HCT116 (cell line): Measurements from ENCODE around the gene KPNA4. TPM values are rescaled to one million over a fixed set of nuclear protein-coding genes. Genes with fewer than 3 reads are reported as not detected.
"Not testable (repeated sequence)": the region's sequence is repeated elsewhere in the genome, so short reads cannot be mapped to it uniquely, and the experiment has no call there.

Source experiments
- ATAC-seq: fragments of 200-7000 bp; cut with Tn5 transposase; 2 replicates; pipeline ENCODE4 v1.9.1; 2020; ENCODE audit warnings: mild to moderate bottlenecking, moderate library complexity
- BruUV-seq: library from RNA; stranded (reverse); fragments of 400-500 nt; replicated peaks from 2 replicates; lab custom pipeline; 2021; lab: Mats Ljungman, UMichigan
- CTCF ChIA-PET: fragments of 300-600 bp; sonication (Branson Sonifier 250); formaldehyde crosslinking; loops from one replicate; lab custom pipeline; 2021; ENCODE audit warnings: antibody characterized with exemption; lab: Charles Lee
- POLR2A ChIA-PET: fragments of 300-600, 350-600 bp; sonication (Branson Sonifier 250); formaldehyde crosslinking; loops from one replicate; lab custom pipeline; 2021; ENCODE audit warnings: antibody characterized with exemption; lab: Charles Lee
- RAD21 ChIA-PET, 2 experiments: fragments of 300-600 bp; sonication (Branson Sonifier 250); formaldehyde crosslinking; loops; one replicate each; lab custom pipeline; 2023; ENCODE audit warnings: low total read pairs in 2 of 2; ENCODE audit not compliant: uncharacterized antibody in 2 of 2, unreplicated experiment in 2 of 2, low non-redundant PET in 1 of 2; lab: Charles Lee
- DNase-seq: peaks from one replicate; pipeline ENCODE4 v3.0.0-alpha.2; 2010; ENCODE audit warnings: low read depth, low spot score
- H2AFZ ChIP-seq: fragments of 200-600 bp; shearing (Covaris generic), sonication (generic); 2 replicates; pipeline ENCODE4 v1.6.1; 2017; ENCODE audit warnings: low read depth, mixed run types, mixed read lengths, antibody characterized with exemption, low read length; ENCODE audit not compliant: poor library complexity, severe bottlenecking
- H3K27ac ChIP-seq: 2 replicates; pipeline ENCODE4 v1.5.1; 2012; ENCODE audit warnings: low read depth, low read length
- H3K27me3 ChIP-seq: fragments of 200-600 bp; sonication (generic); 2 replicates; pipeline ENCODE4 v1.6.1; 2016; ENCODE audit warnings: mixed run types, low read length, mixed read lengths; ENCODE audit not compliant: insufficient read depth
- H3K36me3 ChIP-seq, 2 experiments: fragments of 200-500 bp in 1 of 2; fragments of 200-600 bp in 1 of 2; sonication (Bioruptor generic) in 1 of 2; sonication (generic) in 1 of 2; 2 replicates each; pipeline versions ENCODE4 v1.5.1 to v1.6.1; 2014 to 2016; ENCODE audit warnings: low read length in 2 of 2, inconsistent platforms in 1 of 2, mixed read lengths in 1 of 2, mixed run types in 1 of 2; ENCODE audit not compliant: insufficient read depth in 2 of 2, control insufficient read depth in 1 of 2
- H3K4me1 ChIP-seq, 2 experiments: fragments of 200-600 bp in 1 of 2; sonication (generic) in 1 of 2; 2 replicates each; pipeline versions ENCODE4 v1.5.1 to v1.6.1; 2012 to 2017; ENCODE audit warnings: low read length in 2 of 2, inconsistent platforms in 1 of 2, mild to moderate bottlenecking in 1 of 2, mixed read lengths in 1 of 2, mixed run types in 1 of 2, moderate library complexity in 1 of 2; ENCODE audit not compliant: insufficient read depth in 2 of 2, control insufficient read depth in 1 of 2
- H3K4me2 ChIP-seq: fragments of 200-600 bp; sonication (generic); 2 replicates; pipeline ENCODE4 v1.6.1; 2017; ENCODE audit warnings: mixed run types, low read length, mixed read lengths
- H3K4me3 ChIP-seq, 2 experiments: fragments of 200-600 bp in 1 of 2; sonication (generic) in 1 of 2; replicated peaks in 1 of 2; 2 replicates each; pipeline ENCODE4 v1.5.1; 2011 to 2016; ENCODE audit warnings: low read length in 2 of 2, control low read depth in 1 of 2, low read depth in 1 of 2, mild to moderate bottlenecking in 1 of 2, mixed read lengths in 1 of 2, mixed run types in 1 of 2
- H3K79me2 ChIP-seq: fragments of 200-600 bp; sonication (generic); 2 replicates; pipeline ENCODE4 v1.6.1; 2017; ENCODE audit warnings: mild to moderate bottlenecking, mixed run types, low read length, moderate library complexity, mixed read lengths; ENCODE audit not compliant: insufficient read depth
- H3K9ac ChIP-seq: fragments of 200-600 bp; sonication (generic); 2 replicates; pipeline ENCODE4 v1.6.1; 2016; ENCODE audit warnings: low read length, mixed read lengths
- H3K9me2 ChIP-seq: fragments of 200-600 bp; sonication (generic), shearing (Covaris generic); 2 replicates; pipeline ENCODE4 v1.6.1; 2017; ENCODE audit warnings: mixed run types, mild to moderate bottlenecking, moderate library complexity; ENCODE audit not compliant: insufficient read depth
- H3K9me3 ChIP-seq, 2 experiments: fragments of 200-500 bp in 1 of 2; fragments of 200-600 bp in 1 of 2; sonication (Bioruptor generic) in 1 of 2; sonication (generic) in 1 of 2; 2 replicates each; pipeline ENCODE4 v1.6.1; 2014 to 2017; ENCODE audit warnings: low read length in 2 of 2, mixed read lengths in 2 of 2, inconsistent platforms in 1 of 2, low read depth in 1 of 2, mild to moderate bottlenecking in 1 of 2, mixed run types in 1 of 2, moderate library complexity in 1 of 2; ENCODE audit not compliant: control insufficient read depth in 1 of 2, insufficient read depth in 1 of 2
- H4K20me1 ChIP-seq: fragments of 200-600 bp; sonication (generic), shearing (Covaris generic); 2 replicates; pipeline ENCODE4 v1.6.1; 2017; ENCODE audit warnings: mixed run types, mild to moderate bottlenecking, moderate library complexity; ENCODE audit not compliant: insufficient read depth
- CEBPB ChIP-seq: IDR thresholded peaks from 2 replicates; pipeline ENCODE4 v1.6.1; 2012; ENCODE audit warnings: low read depth
- CTCF ChIP-seq, 3 experiments: fragments of 200-600 bp in 1 of 3; sonication (generic) in 1 of 3; IDR thresholded peaks in 2 of 3; conservative IDR thresholded peaks in 1 of 3; 2 replicates each; pipeline ENCODE4 v1.5.1; 2012 to 2017; ENCODE audit warnings: low read depth in 2 of 3, low read length in 2 of 3, antibody characterized with exemption in 1 of 3, borderline replicate concordance in 1 of 3, control low read depth in 1 of 3, mild to moderate bottlenecking in 1 of 3, mixed read lengths in 1 of 3, mixed run types in 1 of 3, moderate library complexity in 1 of 3; ENCODE audit not compliant: insufficient read depth in 1 of 3
- ELF1 ChIP-seq: IDR thresholded peaks from 2 replicates; pipeline ENCODE4 v1.6.1; 2012; ENCODE audit warnings: low read depth, borderline replicate concordance
- FOSL1 ChIP-seq: IDR thresholded peaks from 2 replicates; pipeline ENCODE4 v1.6.1; 2012; ENCODE audit warnings: low read depth
- SRF ChIP-seq: IDR thresholded peaks from 2 replicates; pipeline ENCODE4 v1.6.1; 2012; ENCODE audit warnings: low read depth
- TCF7L2 ChIP-seq: IDR thresholded peaks from 2 replicates; pipeline ENCODE4 v1.7.0; 2011; ENCODE audit warnings: borderline replicate concordance, inconsistent platforms; ENCODE audit not compliant: insufficient read depth, insufficient read length; ENCODE audit errors: extremely low read depth
- YY1 ChIP-seq: IDR thresholded peaks from 2 replicates; pipeline ENCODE4 v1.6.1; 2011; ENCODE audit warnings: low read length, low read depth, moderate library complexity, mild to moderate bottlenecking; ENCODE audit not compliant: insufficient replicate concordance; ENCODE audit errors: extremely low read depth
- ZBTB33 ChIP-seq: IDR thresholded peaks from 2 replicates; pipeline ENCODE4 v1.6.1; 2011; ENCODE audit warnings: mild to moderate bottlenecking, low read length, moderate library complexity; ENCODE audit not compliant: insufficient replicate concordance; ENCODE audit errors: extremely low read depth
- intact Hi-C: fragments of 100-400 bp; cut with micrococcal nuclease; formaldehyde crosslinking; loops from 2 replicates; pipeline ENCODE4 v1.10.0; 2022
- total RNA-seq: library from RNA; stranded (reverse); gene quantifications from one replicate; pipeline ENCODE4 v1.2.1, GENCODE V29; 2021; ENCODE audit not compliant: unreplicated experiment

The KPNA4 gene
- total RNA-seq, 1 experiment from 2014 or later: 43.1 TPM

DNA sequence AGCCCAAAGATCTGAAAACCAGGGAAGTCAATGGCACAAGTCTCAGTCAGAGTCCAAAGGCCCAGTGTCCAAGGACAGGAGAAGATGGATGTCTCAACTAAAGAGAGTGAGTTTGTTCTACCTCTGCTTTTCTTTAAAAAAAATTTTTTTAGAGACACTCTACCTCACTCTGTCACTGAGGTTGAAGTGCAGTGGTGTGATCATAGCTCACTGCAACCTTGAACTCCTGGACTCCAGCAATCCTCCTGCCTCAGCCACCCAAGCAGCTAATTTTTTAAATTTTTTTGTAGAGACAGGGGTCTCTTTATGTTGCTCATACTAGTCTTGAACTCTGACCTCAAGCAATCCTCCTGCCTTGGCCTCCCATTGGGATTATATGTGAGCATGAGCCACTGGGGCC, 39.9 kb upstream of the KPNA4 start (continued):
- TF ChIP-seq ZBTB33 (no peak), TCF7L2 (no peak), FOSL1 (no peak), CEBPB (no peak), SRF (no peak), CTCF (IDR thresholded peaks at IDR 0.05 in 2 of 3, conservative IDR thresholded peaks at IDR 0.05 in 1 of 3; ENCODE audit: borderline replicate concordance in 1 of 3, insufficient read depth in 1 of 3, low read depth in 2 of 3, low read length in 2 of 3) (no peak), ELF1 (no peak), YY1 (no peak)

- H3K9ac ChIP-seq, H3K27me3 ChIP-seq, H3K4me3 ChIP-seq, H3K27ac ChIP-seq, H3K79me2 ChIP-seq, BruUV-seq, intact Hi-C loops, H2AFZ ChIP-seq, H3K9me3 ChIP-seq, H3K9me2 ChIP-seq, RAD21 ChIA-PET, H3K36me3 ChIP-seq, H3K4me2 ChIP-seq, CTCF ChIA-PET, DNase-seq, H3K4me1 ChIP-seq, H4K20me1 ChIP-seq, ATAC-seq: not testable (repeated sequence)
- POLR2A ChIA-PET: interaction anchor here (0.8 kb wide), 1 partner anchor 34 kb away, joined by 3 read pairs; no protein-coding TSS in a partner anchor
These were observed 38.5 kb upstream of the KPNA4 start for GRCh38 chr3:160603845-160604244.
